Measurements from ENCODE around the gene PPP1R8.
A peak's percentile ranks its signal among the peaks of the same experiment; 100 is the strongest.
"Not testable (repeated sequence)": the region's sequence is repeated elsewhere in the genome, so short reads cannot be mapped to it uniquely, and the experiment has no call there.

Gene PPP1R8

DNA sequence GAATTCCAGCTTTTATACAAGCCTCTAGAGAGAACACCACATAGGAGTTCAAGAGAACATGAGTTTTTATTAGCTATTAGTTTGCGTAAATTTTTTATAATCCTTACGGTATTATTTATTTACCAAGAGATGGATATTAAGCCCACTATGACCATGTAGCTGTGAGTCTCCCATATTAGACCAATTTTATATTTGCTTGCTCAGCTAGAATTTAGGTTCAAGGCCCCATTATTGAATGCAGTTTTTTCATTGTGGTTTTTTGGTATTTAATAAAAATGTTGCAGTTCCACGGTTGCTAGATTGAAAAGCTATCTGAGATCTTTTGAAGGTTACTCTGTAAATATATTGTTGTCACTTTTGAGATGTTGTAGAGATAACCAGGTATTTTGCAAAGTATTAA is 2.9 kb downstream of the PPP1R8 start:
- no peak for DNase-seq

DNA sequence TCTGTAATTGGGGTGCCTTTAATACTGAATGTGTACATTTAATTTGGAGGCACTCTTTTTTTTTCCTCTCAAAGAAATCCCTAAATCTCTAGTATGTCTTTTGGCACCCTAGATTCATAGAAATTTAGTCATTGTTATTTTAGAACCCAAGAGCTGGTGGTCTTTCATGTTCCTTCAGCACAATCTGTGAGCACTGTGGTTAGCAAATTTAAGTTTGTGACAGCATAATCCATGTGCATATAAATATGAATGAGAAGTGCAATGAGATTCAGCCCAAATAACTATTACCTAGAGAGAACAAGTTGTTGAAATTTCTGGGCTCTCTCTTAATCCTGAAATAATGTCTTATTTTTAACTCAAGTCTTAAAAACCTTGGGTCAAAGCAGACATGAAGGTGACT is 4.5 kb downstream of the PPP1R8 start:
- no peak for DNase-seq

DNA sequence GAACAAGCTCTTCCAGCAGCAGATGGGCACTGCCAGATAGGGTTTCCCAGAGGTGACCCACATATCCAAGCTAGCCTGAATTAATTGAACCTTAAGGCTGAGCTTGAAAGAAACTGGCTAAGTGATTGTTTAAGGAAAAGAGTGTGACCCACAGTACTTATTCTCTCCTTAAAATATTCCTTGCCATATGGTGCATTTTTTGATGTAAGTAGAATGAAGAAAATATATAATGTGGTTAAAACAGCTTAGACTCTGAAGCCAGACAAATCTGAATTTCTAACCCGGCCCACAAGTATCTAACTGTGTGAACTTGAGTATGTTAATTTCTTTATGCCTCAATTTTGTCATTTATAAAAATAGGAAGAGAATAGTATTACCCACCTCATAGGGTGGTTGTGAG is 4.9 kb downstream of the PPP1R8 start:
- no peak for DNase-seq

DNA sequence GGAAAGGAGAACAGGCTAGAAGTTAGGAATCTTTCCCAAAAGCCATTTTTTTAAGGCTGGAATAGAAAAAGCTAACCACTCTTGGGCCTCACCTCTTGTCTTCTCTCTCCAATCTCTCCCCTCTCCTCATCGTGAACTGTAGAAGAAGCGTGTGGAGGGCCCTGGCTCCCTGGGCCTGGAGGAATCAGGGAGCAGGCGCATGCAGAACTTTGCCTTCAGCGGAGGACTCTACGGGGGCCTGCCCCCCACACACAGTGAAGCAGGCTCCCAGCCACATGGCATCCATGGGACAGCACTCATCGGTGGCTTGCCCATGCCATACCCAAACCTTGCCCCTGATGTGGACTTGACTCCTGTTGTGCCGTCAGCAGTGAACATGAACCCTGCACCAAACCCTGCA is 19.4 kb downstream of the PPP1R8 start:
- DNase-seq: no peak

DNA sequence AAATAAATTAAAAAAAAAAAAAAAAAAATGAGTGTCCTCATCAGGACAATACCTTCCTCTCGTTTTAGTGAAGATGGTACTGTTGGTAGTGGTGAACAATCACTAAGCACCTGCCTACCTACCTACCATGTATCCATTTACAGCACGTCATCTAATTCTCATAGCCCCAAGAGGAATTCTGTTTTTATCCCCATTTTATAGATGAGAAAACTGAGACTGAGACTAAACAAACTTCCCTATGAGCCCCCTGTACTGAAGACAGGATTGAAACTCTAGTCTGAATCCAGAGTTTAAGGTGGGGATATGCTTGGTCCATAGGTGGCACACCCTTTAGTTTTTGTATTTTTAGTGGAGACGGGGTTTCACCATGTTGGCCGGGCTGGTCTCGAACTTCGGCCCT is 24.5 kb downstream of the PPP1R8 start:
- no peak for DNase-seq

DNA sequence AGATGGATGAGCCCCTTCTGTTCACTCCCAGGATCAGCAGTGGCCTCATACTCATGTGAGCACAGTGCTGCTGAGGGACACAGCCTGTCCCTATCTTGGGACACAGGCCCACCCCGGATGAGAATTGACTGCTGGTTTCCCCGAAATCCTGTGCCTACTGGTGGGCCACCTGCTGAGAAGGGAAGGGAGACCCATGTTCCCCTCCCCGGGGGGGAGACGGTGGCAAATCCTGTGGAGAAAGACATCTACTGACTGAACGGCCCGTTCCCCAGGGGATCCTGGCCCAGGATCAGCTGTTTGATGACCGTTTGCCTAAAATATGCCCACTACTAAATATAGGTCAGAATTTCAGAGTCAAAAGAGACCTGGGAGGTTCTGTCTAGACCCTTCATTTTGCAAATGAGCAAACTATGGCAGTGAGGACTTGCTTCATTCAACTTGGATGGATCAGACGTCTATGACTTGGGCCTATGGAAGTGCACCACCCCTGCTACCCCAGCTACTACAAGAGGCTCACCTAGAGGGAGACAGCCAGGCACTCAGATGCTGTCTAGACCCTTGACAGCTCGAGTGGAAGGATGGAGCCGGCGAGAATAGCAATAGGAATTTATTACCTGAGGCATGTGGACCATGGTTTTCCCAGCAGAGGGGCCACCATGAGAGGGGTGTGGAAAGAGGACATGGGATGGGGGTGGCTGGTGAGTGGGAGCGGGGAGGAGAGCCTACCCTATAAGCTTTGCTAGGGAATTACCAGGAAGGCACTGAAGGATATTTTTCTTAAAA is 26.2 kb downstream of the PPP1R8 start:
- no peak for DNase-seq

DNA sequence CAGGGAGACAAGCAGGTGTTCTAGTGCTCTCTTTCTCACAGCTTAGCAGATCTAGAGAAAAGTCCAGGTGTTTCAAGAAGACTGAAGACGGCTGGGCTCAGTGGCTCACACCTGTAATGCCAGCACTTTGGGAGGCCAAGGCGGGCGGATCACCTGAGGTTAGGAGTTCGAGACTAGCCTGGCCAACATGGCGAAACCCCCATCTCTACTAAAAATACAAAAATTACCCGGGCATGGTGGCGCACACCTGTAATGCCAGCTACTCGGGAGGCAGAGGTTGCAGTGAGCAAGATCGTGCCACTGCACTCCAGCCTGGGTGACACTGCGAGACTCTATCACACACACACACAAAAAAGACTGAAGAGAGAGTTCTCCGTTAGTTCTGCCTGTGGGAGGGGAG is 27.0 kb downstream of the PPP1R8 start:
- DNase-seq: not testable (repeated sequence)

DNA sequence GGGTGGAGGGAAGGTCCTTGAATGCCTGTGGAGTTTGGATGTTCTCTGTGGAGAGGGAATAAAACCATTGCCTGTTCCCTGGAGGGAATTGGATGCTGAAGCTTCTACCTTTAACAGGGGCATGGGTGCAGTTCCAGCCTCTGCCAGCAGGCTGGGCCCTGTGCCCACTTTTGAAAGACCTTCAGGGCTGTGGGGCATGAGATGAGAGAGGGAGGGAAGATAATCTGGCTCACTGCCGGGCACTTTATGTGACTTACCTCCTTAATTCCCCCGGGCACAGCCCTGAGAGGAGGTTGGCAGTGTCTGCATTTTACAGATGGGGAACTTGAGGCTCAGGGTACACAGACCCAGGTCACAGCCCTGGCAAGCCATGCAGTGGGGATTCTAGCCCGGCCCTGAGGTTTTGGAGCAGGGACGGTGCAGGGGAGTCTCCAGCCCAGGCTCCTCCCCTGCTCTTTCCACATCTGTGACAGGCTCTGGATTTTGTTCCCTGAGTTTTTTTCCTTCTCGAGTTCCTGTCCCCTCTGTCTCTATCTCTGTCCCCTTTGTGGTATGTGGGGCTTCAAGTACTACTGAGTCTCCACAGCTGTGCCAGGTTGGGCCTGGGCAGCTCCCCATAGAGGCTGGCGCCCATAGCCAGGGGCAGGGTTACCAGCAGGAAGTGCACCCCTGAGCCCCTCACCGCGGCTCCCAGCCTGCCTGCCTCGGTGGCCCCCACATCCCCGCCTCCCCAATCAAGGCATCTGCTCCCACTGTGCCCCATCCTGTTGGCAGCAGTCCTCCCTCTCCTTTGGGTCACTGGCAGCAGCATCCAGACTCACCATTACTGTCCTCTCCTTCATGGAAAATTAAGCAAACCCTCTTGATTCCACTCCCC is 27.7 kb downstream of the PPP1R8 start:
- peak; percentile 73 for DNase-seq

DNA sequence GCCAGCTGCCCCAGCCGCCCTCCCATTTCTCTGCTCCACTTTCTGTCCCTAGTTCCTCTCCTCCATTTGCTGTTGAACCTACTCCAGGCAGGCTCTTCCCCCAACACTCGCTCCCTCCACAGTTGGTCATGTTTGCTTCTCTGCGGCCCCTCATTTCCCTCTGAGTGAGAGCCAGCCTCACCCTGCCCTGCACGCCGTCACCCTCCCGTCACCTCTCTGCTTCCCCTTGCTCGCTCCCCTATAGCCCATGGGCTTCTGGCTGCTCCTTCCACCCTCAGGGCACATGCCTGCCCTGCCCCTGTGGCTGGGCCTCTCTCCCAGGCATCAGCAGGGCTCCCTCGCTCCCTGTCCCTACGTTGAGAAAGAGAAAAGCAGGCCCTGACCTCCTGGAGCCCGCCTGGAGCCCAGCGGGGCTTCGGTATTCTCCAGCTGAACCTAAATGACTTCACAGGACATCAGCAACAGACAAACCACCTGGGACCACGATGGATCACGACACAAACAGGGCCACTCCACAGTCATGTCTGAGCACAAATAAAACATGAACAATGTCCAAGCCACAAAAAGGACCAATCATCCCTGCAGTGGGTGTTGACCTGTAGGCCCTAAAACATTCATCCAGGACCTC is 28.5 kb downstream of the PPP1R8 start:
- no peak for DNase-seq

DNA sequence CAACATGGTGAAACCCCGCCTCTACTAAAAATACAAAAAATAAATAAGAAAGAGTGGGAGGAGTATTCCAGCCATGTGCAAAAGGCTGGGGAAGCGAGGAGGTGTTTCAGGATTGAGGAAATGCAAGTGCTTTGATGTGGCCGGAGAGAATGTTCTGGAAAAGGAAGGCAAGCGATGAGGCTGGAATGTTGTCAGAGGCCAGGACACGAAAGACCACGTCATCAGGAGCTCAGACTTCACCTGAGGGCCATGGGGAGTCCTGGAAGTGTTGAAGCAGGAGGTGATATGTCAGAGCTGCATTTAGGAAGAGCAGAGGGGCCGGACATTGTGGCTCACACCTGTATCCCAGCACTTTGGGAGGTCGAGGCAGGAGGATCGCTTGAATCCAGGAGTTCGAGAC is 30.9 kb downstream of the PPP1R8 start:
- no peak for DNase-seq

DNA sequence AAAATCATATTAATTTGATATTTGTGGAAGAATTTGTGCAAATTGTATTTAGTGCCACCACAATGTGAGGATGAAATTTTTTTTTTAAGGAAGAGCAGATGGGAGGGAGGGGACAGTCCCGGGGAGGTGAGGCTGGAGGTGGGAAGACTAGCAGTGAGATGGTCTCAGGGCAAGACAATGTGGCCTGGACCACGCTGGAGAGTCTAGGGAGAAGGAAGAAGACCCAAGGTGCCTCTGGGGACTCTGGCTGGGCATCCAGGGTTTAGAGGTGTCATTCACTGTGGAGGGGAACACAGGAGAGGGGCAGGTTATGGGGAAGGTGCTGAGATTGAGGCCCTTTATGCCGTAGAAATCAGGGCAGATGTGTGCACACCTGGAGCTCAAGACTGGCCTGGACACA is 31.4 kb downstream of the PPP1R8 start:
- DNase-seq: no peak

DNA sequence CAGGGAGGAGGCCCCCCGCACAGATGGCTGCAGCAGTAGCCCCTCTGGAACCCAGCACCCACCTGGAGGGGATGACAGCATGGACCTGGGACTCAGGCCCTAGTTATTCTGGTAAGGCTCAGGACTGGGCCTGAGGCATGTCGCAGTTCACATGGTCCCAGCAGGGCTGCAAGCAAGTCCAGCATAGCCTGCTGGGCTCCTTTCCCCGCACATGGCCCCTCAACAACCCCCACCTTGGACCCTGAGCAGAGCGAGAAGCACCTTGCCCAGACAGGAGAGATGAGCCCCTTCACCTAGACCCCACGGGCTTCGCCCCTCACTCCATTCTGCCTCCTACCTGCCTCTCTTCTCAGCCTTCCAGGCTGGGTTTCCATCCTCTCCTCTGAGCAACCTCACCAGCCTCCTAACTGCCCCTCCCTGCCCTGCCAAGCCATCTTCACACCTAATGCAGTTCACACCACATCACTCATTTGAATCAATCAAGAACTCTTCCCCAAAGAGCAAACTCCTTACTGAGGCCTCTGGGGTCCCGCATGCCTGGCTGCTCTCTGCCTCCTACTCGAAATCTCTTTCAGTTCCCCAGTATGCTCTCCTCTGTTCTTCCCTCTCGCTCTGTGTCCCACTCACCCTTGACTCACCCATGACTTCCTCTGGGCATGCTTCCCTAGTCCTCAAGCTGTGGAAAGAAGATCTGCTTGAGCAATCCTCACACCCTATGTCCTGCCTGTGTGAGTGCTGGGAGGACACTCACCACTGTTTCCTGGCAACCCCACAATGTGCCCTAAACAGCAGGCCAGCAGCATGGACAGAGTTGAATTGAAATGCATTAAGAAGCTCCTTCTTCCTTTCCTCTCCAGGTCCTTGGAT is 32.3 kb downstream of the PPP1R8 start:
- no peak for DNase-seq

DNA sequence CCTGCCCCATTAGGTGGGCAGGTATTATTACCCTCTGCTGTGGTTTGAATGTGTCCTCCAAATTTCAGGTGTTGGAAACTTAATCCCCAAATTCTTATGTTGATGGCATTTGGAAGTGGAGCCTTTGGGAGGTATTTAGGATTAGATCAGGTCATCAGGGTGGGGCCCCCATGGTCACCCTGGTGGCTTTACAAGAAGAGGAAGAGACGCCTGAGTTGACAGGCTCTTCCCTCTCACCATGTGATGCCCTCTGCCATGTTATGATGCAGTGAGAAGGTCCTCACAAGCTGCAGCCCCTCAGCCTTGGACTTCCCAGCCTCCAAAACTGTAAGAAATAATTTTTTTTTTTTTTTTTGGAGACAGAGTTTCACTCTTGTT is 32.9 kb downstream of the PPP1R8 start:
- DNase-seq: no peak

DNA sequence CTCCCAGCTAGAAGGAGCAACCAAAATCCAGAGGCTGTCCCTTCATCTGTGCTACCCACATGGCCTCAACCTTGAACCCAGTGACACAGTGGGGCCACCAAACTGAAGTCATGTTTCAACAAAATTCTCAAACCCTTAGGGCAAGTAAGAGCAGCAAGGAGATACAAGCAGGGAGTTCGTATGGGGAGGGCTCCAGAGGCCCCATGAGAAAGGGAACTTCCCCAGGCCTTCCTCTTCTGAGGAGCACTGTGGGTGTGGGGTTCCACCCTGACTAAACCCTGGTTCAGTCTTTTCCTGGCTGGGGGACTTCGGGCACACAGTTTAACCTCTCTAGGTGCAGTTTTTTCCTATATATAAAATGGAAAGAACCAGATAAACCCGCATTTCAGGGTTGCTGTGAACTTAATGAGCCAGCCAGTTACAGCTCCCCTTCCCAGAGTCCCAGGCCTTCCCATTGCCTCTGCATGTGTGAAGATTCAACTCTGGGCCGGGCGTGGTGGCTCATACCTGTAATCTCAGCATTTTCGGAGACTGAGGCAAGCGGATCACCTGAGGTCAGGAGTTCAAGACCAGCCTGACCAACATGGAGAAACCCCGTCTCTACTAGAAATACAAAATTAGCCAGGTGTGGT is 33.8 kb downstream of the PPP1R8 start:
- DNase-seq: no peak

DNA sequence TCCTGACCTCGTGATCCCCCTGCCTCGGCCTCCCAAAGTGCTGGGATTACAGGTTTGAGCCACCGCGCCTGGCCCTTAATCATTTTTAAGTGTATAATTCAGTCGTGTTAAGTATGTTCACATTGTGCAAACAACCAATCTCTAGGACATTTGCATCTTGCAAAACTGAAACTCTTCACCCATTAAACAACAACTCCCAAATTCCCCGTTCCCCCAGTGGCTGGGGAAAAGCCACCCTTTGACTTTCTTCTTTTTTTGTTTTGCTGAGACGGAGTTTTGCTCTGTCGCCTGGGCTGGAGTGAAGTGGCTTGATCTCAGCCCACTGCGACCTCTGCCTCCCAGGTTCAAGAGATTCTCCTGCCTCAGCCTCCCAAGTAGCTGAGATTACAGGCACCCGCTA is 35.2 kb downstream of the PPP1R8 start:
- no peak for DNase-seq

DNA sequence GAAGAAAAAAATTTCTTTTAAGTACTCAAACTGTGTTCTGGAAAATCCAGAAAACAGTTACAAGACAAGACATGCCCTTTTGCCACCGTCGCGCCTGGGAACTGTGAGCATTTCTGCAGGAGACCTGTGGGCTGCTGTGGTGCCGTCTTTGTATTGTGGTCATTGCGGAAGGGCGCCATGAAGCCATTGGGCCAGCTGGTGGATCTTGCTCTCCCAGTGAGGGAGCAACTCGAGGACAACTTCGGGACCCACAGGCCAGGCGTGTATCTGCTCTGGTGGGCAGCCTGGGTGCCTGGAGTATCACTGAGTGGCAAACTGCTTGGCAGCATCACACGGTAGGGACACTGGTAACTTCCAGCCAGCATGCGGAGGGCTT is 38.0 kb downstream of the PPP1R8 start:
- no peak for DNase-seq

DNA sequence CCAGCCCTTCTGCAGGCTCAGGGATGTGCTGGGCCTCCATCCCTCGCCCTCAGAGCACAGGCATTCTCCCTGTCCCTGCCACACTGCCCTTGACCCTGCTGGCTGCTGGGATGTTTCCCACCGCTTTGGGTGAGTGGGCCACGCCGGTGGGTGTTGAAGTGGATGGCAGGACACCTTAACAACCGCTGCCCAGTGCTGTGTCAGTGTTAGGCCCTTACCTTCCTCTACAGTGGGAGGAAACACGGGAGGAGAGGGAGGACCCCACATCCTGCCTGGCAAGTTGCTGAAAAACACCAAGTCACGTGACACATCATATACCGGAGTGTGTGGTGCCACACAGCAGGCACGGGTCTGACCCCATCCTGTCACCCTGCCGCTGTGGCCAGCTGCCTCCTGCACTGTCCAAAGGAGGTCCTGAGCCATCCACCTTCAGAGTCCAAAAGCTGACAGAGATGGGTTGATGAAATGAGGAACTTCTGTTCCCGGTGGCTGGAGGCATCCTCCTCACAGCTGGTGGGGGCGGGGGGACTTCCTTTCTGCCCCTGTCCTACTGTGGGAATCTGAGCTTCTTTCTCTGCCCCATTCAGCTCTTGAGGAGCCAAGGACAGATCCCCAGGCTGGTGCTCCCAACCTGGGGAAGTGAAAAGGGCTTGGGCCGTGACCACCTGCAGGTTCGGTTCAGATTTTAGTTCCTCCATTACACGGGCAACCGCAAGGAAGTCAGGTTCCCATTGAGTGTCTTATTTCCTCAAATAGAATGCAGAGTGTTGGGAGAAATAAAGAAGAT is 38.5 kb downstream of the PPP1R8 start:
- peak; percentile 75 for DNase-seq

DNA sequence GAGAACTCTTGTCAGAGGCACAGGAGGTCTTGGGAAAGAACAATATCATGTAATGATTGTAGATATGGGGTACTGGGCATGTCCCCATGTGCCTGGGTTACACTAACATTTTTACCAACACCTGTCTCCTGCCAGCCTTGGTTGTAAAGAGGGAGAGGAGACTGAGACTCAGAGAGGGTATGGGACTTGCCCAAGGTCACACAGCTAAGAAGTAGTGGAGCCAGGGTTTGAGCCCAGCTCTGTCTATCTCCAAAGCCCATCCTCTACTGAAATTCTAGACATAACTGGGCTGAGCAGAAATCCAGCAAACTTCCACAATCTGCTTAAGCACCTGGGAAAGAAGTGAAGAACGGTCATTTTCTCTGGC is 39.1 kb downstream of the PPP1R8 start:
- DNase-seq: no peak

DNA sequence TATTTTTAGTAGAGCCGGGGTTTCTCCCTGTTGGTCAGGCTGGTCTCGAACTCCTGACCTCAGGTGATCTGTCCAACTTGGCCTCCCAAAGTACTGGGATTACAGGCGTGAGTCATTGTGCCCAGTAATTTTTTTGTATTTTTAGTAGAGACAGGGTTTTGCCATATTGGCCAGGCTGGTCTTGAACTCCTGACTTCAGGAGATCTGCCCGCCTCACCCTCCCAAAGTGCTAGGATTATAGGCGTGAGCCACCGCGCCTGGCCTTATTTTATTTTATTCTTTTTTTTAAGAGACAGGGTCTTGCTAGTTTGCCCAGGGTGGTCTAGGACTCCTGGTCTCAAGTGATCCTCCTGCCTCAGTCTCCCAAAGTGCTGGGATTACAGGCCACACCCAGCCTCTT is 40.5 kb downstream of the PPP1R8 start:
- DNase-seq: not testable (repeated sequence)

DNA sequence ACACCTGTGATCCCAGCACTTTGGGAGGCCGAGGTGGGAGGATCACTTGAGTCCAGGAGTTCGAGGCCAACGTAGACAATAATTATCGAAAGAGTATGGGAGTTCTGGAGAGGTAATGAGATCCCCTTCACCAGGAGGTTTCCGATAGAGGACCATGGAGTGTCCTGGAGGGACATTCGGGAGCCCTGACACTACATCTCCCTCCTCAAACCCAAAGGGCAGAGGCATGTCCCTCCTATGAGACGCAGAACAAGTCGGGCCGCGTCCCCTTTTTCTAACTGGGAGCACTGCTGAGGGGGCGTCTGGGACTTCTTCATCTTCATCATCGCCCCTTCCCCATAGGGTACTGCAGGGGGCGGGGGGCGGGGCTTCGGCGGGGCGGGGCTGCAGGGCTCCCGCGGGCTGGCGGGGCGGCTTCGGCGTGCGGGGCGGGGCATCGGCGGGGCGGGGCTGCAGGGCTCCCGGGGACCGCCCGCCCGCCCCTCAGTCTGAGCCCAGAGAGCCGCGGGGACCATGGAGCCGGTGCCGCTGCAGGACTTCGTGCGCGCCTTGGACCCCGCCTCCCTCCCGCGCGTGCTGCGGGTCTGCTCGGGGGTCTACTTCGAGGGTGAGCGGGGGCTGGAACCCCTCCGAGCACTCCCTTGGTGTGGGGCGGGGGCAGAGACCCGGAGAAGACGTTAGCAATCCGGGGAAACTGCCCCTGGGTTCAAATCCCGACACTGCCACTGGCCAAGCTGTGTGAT is 41.6 kb downstream of the PPP1R8 start, which contains the start of gene THEMIS2:
THEMIS2 (plus strand) TSS at position 486 of the 743 bp plus-strand sequence; CDS start at position 514, 28 bp downstream.
- DNase-seq: peak; percentile 58

Measured in central memory CD4-positive, alpha-beta T cell (primary cell).